ENCODE data around the gene LRRK1. TPM values are rescaled to one million over a fixed set of nuclear protein-coding genes. Genes with fewer than 3 reads are reported as not detected.

LRRK1 gene
- total and polyA plus RNA-seq, 2 experiments from 2014 or later = 6.2 to 6.4 TPM

GRCh38 chr15:100934166-100934565 is 15.0 kb downstream of the LRRK1 start:
- Histone ChIP-seq H3K36me3 (ENCODE audit: low read depth) (no peaks in the 10 kb centered on the region), H3K27me3 (replicated peaks; ENCODE audit: insufficient read depth) (no peaks in the 10 kb centered on the region), H3K4me3 (no peak overlapping the region), H2AFZ (no peak overlapping the region), H3K9ac (no peak overlapping the region), H3K9me3 (ENCODE audit: low read depth) (no peaks in the 10 kb centered on the region), H3F3A (ENCODE audit: insufficient read depth) (no peaks in the 10 kb centered on the region), H3K79me2 (ENCODE audit: insufficient read depth) (no peaks in the 10 kb centered on the region), H3K27ac (no peak overlapping the region), H4K20me1 (ENCODE audit: insufficient read depth) (no peaks in the 10 kb centered on the region), H3K9me2 (ENCODE audit: insufficient read depth) (no peaks in the 10 kb centered on the region), H3K4me1 (ENCODE audit: insufficient read depth) (peaks cover 8% of the 10 kb centered on the region; the same call in 1 of the 2 replicates), H3K4me2 (ENCODE audit: unreplicated experiment) (no peak overlapping the region)
- DNase-seq = no peak
- TF ChIP-seq EZH2phosphoT487 (IDR thresholded peaks at IDR 0.05; ENCODE audit: insufficient read depth, low read depth) (no peak), EZH2 (IDR thresholded peaks at IDR 0.05; ENCODE audit: insufficient read depth, poor library complexity, severe bottlenecking) (no peak)
- in situ Hi-C loops (cut with MboI) = no loop called here

GRCh38 chr15:100934726-100935125 is 15.6 kb downstream of the LRRK1 start:
- TF ChIP-seq EZH2phosphoT487 (IDR thresholded peaks at IDR 0.05; ENCODE audit: insufficient read depth, low read depth) (no peak), EZH2 (IDR thresholded peaks at IDR 0.05; ENCODE audit: insufficient read depth, poor library complexity, severe bottlenecking) (no peak)
- no peak for DNase-seq
- no peaks in the 10 kb centered on the region for H3K36me3 ChIP-seq (ENCODE audit: low read depth)
- no peaks in the 10 kb centered on the region for H3K9me2 ChIP-seq (ENCODE audit: insufficient read depth)
- peaks cover 8% of the 10 kb centered on the region; the same call in 1 of the 2 replicates for H3K4me1 ChIP-seq (ENCODE audit: insufficient read depth)
- H3F3A ChIP-seq (ENCODE audit: insufficient read depth) = no peaks in the 10 kb centered on the region
- H3K27ac ChIP-seq = no peak overlapping the region
- H3K79me2 ChIP-seq (ENCODE audit: insufficient read depth) = no peaks in the 10 kb centered on the region
- no peak overlapping the region for H3K9ac ChIP-seq
- in situ Hi-C loops (cut with MboI) = no loop called here
- no peaks in the 10 kb centered on the region for H4K20me1 ChIP-seq (ENCODE audit: insufficient read depth)
- H3K4me3 ChIP-seq = no peak overlapping the region
- no peaks in the 10 kb centered on the region for H3K9me3 ChIP-seq (ENCODE audit: low read depth)
- H3K4me2 ChIP-seq (ENCODE audit: unreplicated experiment) = no peak overlapping the region
- H3K27me3 ChIP-seq (replicated peaks; ENCODE audit: insufficient read depth) = no peaks in the 10 kb centered on the region
- H2AFZ ChIP-seq = no peak overlapping the region

- H3K4me2 ChIP-seq (ENCODE audit: unreplicated experiment) = no peak overlapping the region
These were observed 18.0 kb downstream of the LRRK1 start for GRCh38 chr15:100937171-100937570.

GRCh38 chr15:100939791-100940190 is 20.6 kb downstream of the LRRK1 start:
- Histone ChIP-seq H4K20me1 (ENCODE audit: insufficient read depth) (no peaks in the 10 kb centered on the region), H3K4me2 (ENCODE audit: unreplicated experiment) (no peak overlapping the region), H2AFZ (no peak overlapping the region), H3K9ac (no peak overlapping the region), H3K9me3 (ENCODE audit: low read depth) (no peaks in the 10 kb centered on the region), H3K27ac (no peak overlapping the region), H3K27me3 (replicated peaks; ENCODE audit: insufficient read depth) (no peaks in the 10 kb centered on the region), H3K4me3 (no peak overlapping the region), H3K4me1 (ENCODE audit: insufficient read depth) (peaks cover 15% of the 10 kb centered on the region), H3K9me2 (ENCODE audit: insufficient read depth) (no peaks in the 10 kb centered on the region), H3K79me2 (ENCODE audit: insufficient read depth) (no peaks in the 10 kb centered on the region), H3K36me3 (ENCODE audit: low read depth) (no peaks in the 10 kb centered on the region), H3F3A (ENCODE audit: insufficient read depth) (0 out of 2 replicates have a peak, but pooled peaks cover 6% of the 10 kb centered on the region)
- no peak for DNase-seq
- in situ Hi-C loops (cut with MboI) = no loop called here
- no peak for TF ChIP-seq EZH2phosphoT487 (IDR thresholded peaks at IDR 0.05; ENCODE audit: insufficient read depth, low read depth)
- no peak for TF ChIP-seq EZH2 (IDR thresholded peaks at IDR 0.05; ENCODE audit: insufficient read depth, poor library complexity, severe bottlenecking)
- 96 to 98% methylated on average over 4 of the region's 4 CpGs for WGBS, 2 experiments (ENCODE audit: low coverage in 1 of 2, low lambda C conversion rate in 2 of 2, missing lambda C conversion rate in 2 of 2)

More at GRCh38 chr15:100937171-100937570, 18.0 kb downstream of the LRRK1 start:
- 96 to 98% methylated on average over 4 of the region's 4 CpGs for WGBS, 2 experiments (ENCODE audit: low coverage in 1 of 2, low lambda C conversion rate in 2 of 2, missing lambda C conversion rate in 2 of 2)
- H3F3A ChIP-seq (ENCODE audit: insufficient read depth) = no peaks in the 10 kb centered on the region
- no peaks in the 10 kb centered on the region for H3K36me3 ChIP-seq (ENCODE audit: low read depth)
- no peak overlapping the region for H3K9ac ChIP-seq
- TF ChIP-seq EZH2 (IDR thresholded peaks at IDR 0.05; ENCODE audit: insufficient read depth, poor library complexity, severe bottlenecking) (no peak), EZH2phosphoT487 (IDR thresholded peaks at IDR 0.05; ENCODE audit: insufficient read depth, low read depth) (no peak)
- no peak overlapping the region for H3K27ac ChIP-seq
- H3K9me2 ChIP-seq (ENCODE audit: insufficient read depth) = no peaks in the 10 kb centered on the region
- no peaks in the 10 kb centered on the region for H3K9me3 ChIP-seq (ENCODE audit: low read depth)
- no peak overlapping the region for H2AFZ ChIP-seq
- no peaks in the 10 kb centered on the region for H3K27me3 ChIP-seq (replicated peaks; ENCODE audit: insufficient read depth)
- in situ Hi-C loops (cut with MboI) = no loop called here
- H4K20me1 ChIP-seq (ENCODE audit: insufficient read depth) = no peaks in the 10 kb centered on the region
- no peak overlapping the region for H3K4me3 ChIP-seq
- H3K79me2 ChIP-seq (ENCODE audit: insufficient read depth) = no peaks in the 10 kb centered on the region
- peaks cover 7% of the 10 kb centered on the region; the same call in 1 of the 2 replicates for H3K4me1 ChIP-seq (ENCODE audit: insufficient read depth)
- DNase-seq = no peak

- Histone ChIP-seq H3K36me3 (ENCODE audit: low read depth) (no peaks in the 10 kb centered on the region), H3K9ac (no peak overlapping the region), H3K27ac (no peak overlapping the region), H3K9me2 (ENCODE audit: insufficient read depth) (no peaks in the 10 kb centered on the region), H3K27me3 (replicated peaks; ENCODE audit: insufficient read depth) (no peaks in the 10 kb centered on the region), H3K4me1 (ENCODE audit: insufficient read depth) (peaks cover 17% of the 10 kb centered on the region), H3K79me2 (ENCODE audit: insufficient read depth) (no peaks in the 10 kb centered on the region), H3K4me3 (no peak overlapping the region), H4K20me1 (ENCODE audit: insufficient read depth) (no peaks in the 10 kb centered on the region), H2AFZ (no peak overlapping the region), H3F3A (ENCODE audit: insufficient read depth) (0 out of 2 replicates have a peak, but pooled peaks cover 6% of the 10 kb centered on the region), H3K4me2 (ENCODE audit: unreplicated experiment) (no peak overlapping the region), H3K9me3 (ENCODE audit: low read depth) (no peaks in the 10 kb centered on the region)
- no peak for DNase-seq
- WGBS, 2 experiments (ENCODE audit: low coverage in 1 of 2, low lambda C conversion rate in 2 of 2, missing lambda C conversion rate in 2 of 2) = 94 to 97% methylated on average over 2 of the region's 2 CpGs
- TF ChIP-seq EZH2phosphoT487 (IDR thresholded peaks at IDR 0.05; ENCODE audit: insufficient read depth, low read depth) (no peak), EZH2 (IDR thresholded peaks at IDR 0.05; ENCODE audit: insufficient read depth, poor library complexity, severe bottlenecking) (no peak)
- in situ Hi-C loops (cut with MboI) = no loop called here
These were observed 21.7 kb downstream of the LRRK1 start for GRCh38 chr15:100940767-100941379.
